PC-9 (cell line): ENCODE measurements around the gene DRD4.

Source experiments
- CTCF ChIP-seq: fragments of 200-600 bp; sonication (generic); conservative IDR thresholded peaks from 2 replicates; pipeline ENCODE4 v1.6.1; 2017; ENCODE audit warnings: mixed run types, antibody characterized with exemption, mild to moderate bottlenecking, moderate library complexity
- EZH2 ChIP-seq: fragments of 200-600 bp; sonication (generic); IDR thresholded peaks from 2 replicates; pipeline ENCODE4 v1.8.0; 2017; ENCODE audit warnings: antibody characterized with exemption, low read depth

- TF ChIP-seq CTCF, result no peak
- no peak for TF ChIP-seq EZH2
Observed at GRCh38 chr11:637593-638521, 788 bp downstream of the DRD4 start.
